Kasumi-1 (cell line): ENCODE results near the gene KCNJ16.

Experiments
- DNase-seq, 2 experiments: peaks; one replicate each; lab custom pipeline; 2025; lab: John Stamatoyannopoulos, UW

KCNJ16 gene

GRCh38 chr17:70169709-70170597 lies 94.9 kb downstream of the KCNJ16 start:
- DNase-seq, result no peak

DNA sequence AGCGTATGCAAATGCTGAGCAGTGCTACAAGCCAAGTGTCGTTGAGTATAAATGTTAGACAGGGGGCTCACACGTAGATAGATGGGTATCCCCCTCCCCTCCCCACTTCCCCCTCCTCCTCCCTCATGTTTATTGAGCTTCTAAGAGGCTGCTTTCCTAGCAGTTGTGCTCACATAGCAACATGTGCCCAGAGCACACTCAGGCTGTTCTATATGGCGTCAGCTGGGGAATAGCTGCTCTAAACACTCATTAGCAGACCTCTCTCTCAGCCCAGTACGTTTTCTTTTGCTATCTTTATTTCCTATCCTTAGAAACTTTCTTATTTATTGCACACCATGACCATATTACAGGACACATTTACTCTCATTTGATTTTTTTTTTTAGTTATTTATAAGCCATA lies 96.1 kb downstream of the KCNJ16 start:
- DNase-seq, result no peak

DNA sequence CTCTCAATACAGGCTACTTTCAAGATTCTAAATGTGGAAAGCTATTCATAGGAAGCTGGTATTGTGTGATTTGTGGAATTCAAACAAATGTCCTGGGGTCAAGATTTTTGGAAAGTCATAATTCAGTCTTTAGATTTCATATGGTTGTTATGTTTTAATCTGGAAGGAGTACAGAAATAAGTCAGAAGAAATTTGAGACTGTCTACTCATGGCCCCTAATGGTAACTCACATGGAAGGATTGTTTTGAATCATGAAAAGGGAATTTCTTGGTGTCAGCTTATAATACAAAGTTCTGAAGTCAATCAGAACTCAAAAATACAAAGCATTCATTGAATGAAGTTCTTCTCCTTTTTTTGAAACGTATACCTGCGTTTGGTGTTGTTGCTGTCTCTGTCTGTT lies 97.4 kb downstream of the KCNJ16 start:
- DNase-seq, result no peak

DNA sequence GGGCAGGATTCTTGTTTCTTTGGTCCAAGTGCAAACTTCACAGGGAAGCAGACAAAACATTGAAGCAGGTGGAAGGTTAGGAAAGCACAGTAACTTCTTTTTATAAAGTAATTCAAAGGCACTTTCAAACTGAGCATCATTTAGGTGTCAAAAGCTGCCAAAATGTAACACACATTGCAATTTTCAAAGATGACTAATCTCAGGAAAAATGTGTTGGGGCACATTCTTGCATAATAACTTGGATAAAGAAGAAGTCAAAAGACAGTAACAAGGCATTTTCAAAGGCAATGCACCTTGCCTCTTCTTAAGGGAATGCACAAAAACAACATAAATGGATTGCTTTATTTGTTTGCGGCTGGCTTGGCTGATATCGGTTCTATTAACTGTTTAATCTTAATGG lies 97.9 kb downstream of the KCNJ16 start:
- DNase-seq, result no peak

DNA sequence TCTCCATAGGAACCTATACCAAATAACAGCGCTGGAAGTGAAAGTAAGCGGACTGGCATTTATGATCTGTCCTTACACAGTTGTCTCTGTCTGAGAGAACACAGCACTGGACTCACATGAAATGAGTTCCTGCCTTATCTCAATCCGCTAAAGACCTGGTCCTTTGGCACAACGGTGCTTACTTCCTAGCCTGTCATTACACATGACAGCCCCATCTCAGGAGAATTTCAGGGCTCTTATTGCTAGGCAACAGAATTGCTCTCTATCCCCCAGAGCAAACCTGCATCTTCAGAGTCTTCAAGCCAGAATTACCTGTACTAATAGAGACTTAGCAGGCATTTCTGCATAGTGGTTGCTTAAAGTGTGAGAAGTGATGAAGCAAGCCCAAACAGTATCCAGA lies 98.7 kb downstream of the KCNJ16 start:
- DNase-seq, result no peak

DNA sequence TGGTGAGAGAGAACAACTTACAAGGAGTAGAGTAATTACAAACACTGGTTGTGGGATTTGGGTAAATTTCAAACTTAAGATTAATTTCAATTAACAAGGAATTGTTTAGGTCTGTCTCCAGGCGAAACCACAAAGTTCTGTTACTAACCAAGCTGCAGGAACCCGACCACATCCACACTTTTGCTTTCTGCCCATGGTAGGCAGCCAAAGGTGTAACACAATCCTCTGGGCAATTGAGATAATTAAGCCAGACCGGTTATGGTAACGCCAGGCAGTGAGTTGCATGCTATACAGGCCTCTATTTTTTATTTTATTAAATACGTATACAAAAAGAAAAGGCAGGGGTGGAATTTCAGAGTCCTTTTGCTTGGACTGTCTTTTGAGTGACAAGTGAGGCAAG lies 106.4 kb downstream of the KCNJ16 start:
- DNase-seq, result no peak

- no peak for DNase-seq
Observed at GRCh38 chr17:70181866-70182265, 106.8 kb downstream of the KCNJ16 start.

- DNase-seq, result no peak
Observed at GRCh38 chr17:70183508-70183907, 108.5 kb downstream of the KCNJ16 start.

GRCh38 chr17:70184207-70184606 lies 109.2 kb downstream of the KCNJ16 start:
- DNase-seq, result no peak

- DNase-seq, result no peak
Observed at GRCh38 chr17:70184770-70185169, 109.7 kb downstream of the KCNJ16 start.
